Progenitor cell of endocrine pancreas (in vitro differentiated cells): ENCODE results near the gene EEPD1. TPM values are rescaled to one million over a fixed set of nuclear protein-coding genes. Genes with fewer than 3 reads are reported as not detected.
"Not testable (repeated sequence)": the region's sequence is repeated elsewhere in the genome, so short reads cannot be mapped to it uniquely, and the experiment has no call there.

ENCODE experiments used
- DNase-seq: peaks from one replicate; pipeline ENCODE4 v3.0.0; 2021; ENCODE audit warnings: low spot score; ENCODE audit not compliant: unreplicated experiment
- H3K27ac Mint-ChIP-seq: 2 replicates; pipeline ENCODE4 v1.8.0; 2021; ENCODE audit warnings: mild to moderate bottlenecking, moderate library complexity, mixed read lengths
- H3K27me3 Mint-ChIP-seq: 2 replicates; pipeline ENCODE4 v1.8.0; 2021; ENCODE audit warnings: mixed read lengths
- H3K36me3 Mint-ChIP-seq: 2 replicates; pipeline ENCODE4 v1.8.0; 2022; ENCODE audit warnings: mixed read lengths; ENCODE audit not compliant: insufficient read depth
- H3K4me1 Mint-ChIP-seq: 2 replicates; pipeline ENCODE4 v1.8.0; 2021; ENCODE audit warnings: low read depth, mixed read lengths
- H3K4me3 Mint-ChIP-seq: 2 replicates; pipeline ENCODE4 v1.8.0; 2021; ENCODE audit warnings: low read depth, mild to moderate bottlenecking, moderate library complexity, mixed read lengths
- H3K9me3 Mint-ChIP-seq: 2 replicates; pipeline ENCODE4 v1.8.0; 2021; ENCODE audit warnings: low read depth, mixed read lengths
- total RNA-seq: library from RNA; stranded (reverse); gene quantifications from 2 replicates; pipeline ENCODE4 v1.2.1, GENCODE V29; 2021
- TF ChIP-seq, protein P1 (sequence below): fragments of 200-600 bp; sonication (generic); IDR thresholded peaks from one replicate; pipeline ENCODE4 v1.5.0; 2021; ENCODE audit warnings: antibody characterized with exemption, mild to moderate bottlenecking; ENCODE audit not compliant: unreplicated experiment

Gene EEPD1
- total RNA-seq, 1 donor from 2014 or later, result 10.6 TPM

- DNase-seq, result no peak
- TF ChIP-seq, protein P1, sequence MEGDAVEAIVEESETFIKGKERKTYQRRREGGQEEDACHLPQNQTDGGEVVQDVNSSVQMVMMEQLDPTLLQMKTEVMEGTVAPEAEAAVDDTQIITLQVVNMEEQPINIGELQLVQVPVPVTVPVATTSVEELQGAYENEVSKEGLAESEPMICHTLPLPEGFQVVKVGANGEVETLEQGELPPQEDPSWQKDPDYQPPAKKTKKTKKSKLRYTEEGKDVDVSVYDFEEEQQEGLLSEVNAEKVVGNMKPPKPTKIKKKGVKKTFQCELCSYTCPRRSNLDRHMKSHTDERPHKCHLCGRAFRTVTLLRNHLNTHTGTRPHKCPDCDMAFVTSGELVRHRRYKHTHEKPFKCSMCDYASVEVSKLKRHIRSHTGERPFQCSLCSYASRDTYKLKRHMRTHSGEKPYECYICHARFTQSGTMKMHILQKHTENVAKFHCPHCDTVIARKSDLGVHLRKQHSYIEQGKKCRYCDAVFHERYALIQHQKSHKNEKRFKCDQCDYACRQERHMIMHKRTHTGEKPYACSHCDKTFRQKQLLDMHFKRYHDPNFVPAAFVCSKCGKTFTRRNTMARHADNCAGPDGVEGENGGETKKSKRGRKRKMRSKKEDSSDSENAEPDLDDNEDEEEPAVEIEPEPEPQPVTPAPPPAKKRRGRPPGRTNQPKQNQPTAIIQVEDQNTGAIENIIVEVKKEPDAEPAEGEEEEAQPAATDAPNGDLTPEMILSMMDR, result no peak
- Mint-ChIP-seq H3K4me1 (peaks cover 9% of the 10 kb centered on the region), H3K27ac (peak overlapping the region; percentile 35), H3K9me3 (peaks cover 5% of the 10 kb centered on the region), H3K4me3 (no peak overlapping the region), H3K36me3 (peaks cover 2% of the 10 kb centered on the region), H3K27me3 (no peaks in the 10 kb centered on the region)
These were observed 35.7 kb upstream of the EEPD1 start for GRCh38 chr7:36117203-36117840.

GRCh38 chr7:36118344-36118743 is 34.7 kb upstream of the EEPD1 start:
- DNase-seq, result no peak
- H3K27me3 Mint-ChIP-seq, result no peaks in the 10 kb centered on the region
- H3K36me3 Mint-ChIP-seq, result peaks cover 5% of the 10 kb centered on the region
- H3K9me3 Mint-ChIP-seq, result peaks cover 14% of the 10 kb centered on the region
- no peak overlapping the region for H3K27ac Mint-ChIP-seq
- TF ChIP-seq, protein P1, result no peak
- H3K4me3 Mint-ChIP-seq, result no peak overlapping the region
- peaks cover 9% of the 10 kb centered on the region for H3K4me1 Mint-ChIP-seq

- Mint-ChIP-seq H3K9me3 (peaks cover 19% of the 10 kb centered on the region), H3K36me3 (peaks cover 5% of the 10 kb centered on the region)
These were observed 33.9 kb upstream of the EEPD1 start for GRCh38 chr7:36119005-36119706.

DNA sequence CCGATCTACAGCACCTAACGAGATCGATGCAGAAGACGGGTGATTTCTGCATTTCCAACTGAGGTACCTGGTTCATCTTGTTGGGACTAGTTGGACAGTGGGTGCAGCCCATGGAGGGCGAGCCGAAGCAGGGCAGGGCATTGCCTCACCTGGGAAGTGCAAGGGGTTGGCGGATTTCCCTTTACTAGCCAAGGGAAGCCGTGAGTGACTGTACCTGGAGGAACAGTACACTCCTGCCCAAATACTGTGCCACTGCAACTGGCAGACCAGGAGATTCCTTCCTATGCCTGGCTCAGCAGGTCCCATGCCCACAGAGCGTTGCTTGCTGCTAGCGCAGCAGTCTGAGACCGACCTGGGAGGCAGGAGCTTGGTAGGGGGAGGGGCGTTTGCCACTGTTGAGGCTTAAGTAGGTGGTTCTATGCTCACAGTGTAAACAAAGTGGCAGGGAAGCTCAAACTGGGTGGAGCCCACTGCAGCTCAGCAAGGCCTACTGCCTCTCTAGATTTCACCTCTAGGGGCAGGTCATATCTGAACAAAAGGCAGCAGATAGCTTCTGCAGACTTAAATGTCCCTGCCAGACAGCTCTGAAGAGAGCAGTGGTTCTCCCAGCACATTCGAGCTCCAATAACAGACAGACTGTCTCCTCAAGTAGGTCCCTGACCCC is 32.9 kb upstream of the EEPD1 start:
- peaks cover 23% of the 10 kb centered on the region for H3K9me3 Mint-ChIP-seq
- H3K4me1 Mint-ChIP-seq, H3K4me3 Mint-ChIP-seq, H3K36me3 Mint-ChIP-seq, DNase-seq, H3K27me3 Mint-ChIP-seq, H3K27ac Mint-ChIP-seq: not testable (repeated sequence)
- TF ChIP-seq, protein P1, result peak; percentile 22

More at GRCh38 chr7:36119005-36119706, 33.9 kb upstream of the EEPD1 start:
- Mint-ChIP-seq H3K4me3 (no peak overlapping the region), H3K27me3 (no peaks in the 10 kb centered on the region), H3K4me1 (peaks cover 9% of the 10 kb centered on the region), H3K27ac (no peak overlapping the region)
- no peak for DNase-seq
- TF ChIP-seq, protein P1, result no peak

GRCh38 chr7:36125630-36126029 is 27.4 kb upstream of the EEPD1 start:
- H3K27me3 Mint-ChIP-seq, H3K4me1 Mint-ChIP-seq, DNase-seq, H3K4me3 Mint-ChIP-seq, H3K36me3 Mint-ChIP-seq, H3K27ac Mint-ChIP-seq: not testable (repeated sequence)
- peaks cover 26% of the 10 kb centered on the region for H3K9me3 Mint-ChIP-seq
